Lower lobe of right lung (tissue), 2 donors: ENCODE results near the gene SEMA5A. TPM values are rescaled to one million over a fixed set of nuclear protein-coding genes. Genes with fewer than 3 reads are reported as not detected.

Experiments used
- ATAC-seq, 2 donors: fragments of 200-7000 bp; cut with Tn5 transposase; one replicate each; pipeline ENCODE4 v1.9.1; 2020 to 2022; ENCODE audit warnings: mild to moderate bottlenecking in 2 of 2, moderate library complexity in 2 of 2
- DNase-seq: peaks from one replicate; pipeline ENCODE4 v3.0.0-alpha.2; 2020
- H3K27ac ChIP-seq: fragments of 200-600 bp; one replicate; pipeline ENCODE4 v1.8.0; 2022
- H3K27me3 ChIP-seq: fragments of 200-600 bp; one replicate; pipeline ENCODE4 v1.8.0; 2022; ENCODE audit warnings: low read depth
- H3K36me3 ChIP-seq: fragments of 200-600 bp; one replicate; pipeline ENCODE4 v1.8.0; 2022; ENCODE audit warnings: mild to moderate bottlenecking
- H3K4me1 ChIP-seq: fragments of 200-600 bp; one replicate; pipeline ENCODE4 v1.8.0; 2022
- H3K4me3 ChIP-seq: fragments of 200-600 bp; one replicate; pipeline ENCODE4 v1.8.0; 2022; ENCODE audit warnings: mild to moderate bottlenecking
- H3K9me3 ChIP-seq: fragments of 200-600 bp; one replicate; pipeline ENCODE4 v1.8.0; 2022
- intact Hi-C: fragments of 100-400 bp; cut with DNase I; formaldehyde crosslinking; loops from one replicate; pipeline ENCODE4 v1.11.0; 2022
- total RNA-seq: library from RNA; stranded (reverse); fragmentation: NEBNext Ultra II Directional; extraction: Animal tissue kit (Norgen Biotek cat#: 25700); gene quantifications from one replicate; pipeline ENCODE4 v1.2.1, GENCODE V29; 2021
- TF ChIP-seq, protein P1 (sequence below): fragments of 200-600 bp; IDR thresholded peaks from one replicate; pipeline ENCODE4 v1.8.0; 2022; ENCODE audit warnings: antibody characterized with exemption, mild to moderate bottlenecking
- donor health status: DM: no; HTN: yes; CAD: no; lungs with severe emphysema.

The SEMA5A gene
- total RNA-seq, 1 donor from 2014 or later: 29.3 TPM

- no peaks in the 10 kb centered on the region for H3K36me3 ChIP-seq
- no peaks in the 10 kb centered on the region for H3K9me3 ChIP-seq
- intact Hi-C loops: no loop called here
- H3K4me1 ChIP-seq: no peaks in the 10 kb centered on the region
- no peak for DNase-seq
- no peak overlapping the region for H3K4me3 ChIP-seq
- no peak for ATAC-seq
- TF ChIP-seq, protein P1, sequence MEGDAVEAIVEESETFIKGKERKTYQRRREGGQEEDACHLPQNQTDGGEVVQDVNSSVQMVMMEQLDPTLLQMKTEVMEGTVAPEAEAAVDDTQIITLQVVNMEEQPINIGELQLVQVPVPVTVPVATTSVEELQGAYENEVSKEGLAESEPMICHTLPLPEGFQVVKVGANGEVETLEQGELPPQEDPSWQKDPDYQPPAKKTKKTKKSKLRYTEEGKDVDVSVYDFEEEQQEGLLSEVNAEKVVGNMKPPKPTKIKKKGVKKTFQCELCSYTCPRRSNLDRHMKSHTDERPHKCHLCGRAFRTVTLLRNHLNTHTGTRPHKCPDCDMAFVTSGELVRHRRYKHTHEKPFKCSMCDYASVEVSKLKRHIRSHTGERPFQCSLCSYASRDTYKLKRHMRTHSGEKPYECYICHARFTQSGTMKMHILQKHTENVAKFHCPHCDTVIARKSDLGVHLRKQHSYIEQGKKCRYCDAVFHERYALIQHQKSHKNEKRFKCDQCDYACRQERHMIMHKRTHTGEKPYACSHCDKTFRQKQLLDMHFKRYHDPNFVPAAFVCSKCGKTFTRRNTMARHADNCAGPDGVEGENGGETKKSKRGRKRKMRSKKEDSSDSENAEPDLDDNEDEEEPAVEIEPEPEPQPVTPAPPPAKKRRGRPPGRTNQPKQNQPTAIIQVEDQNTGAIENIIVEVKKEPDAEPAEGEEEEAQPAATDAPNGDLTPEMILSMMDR: no peak
- no peak overlapping the region for H3K27ac ChIP-seq
- no peaks in the 10 kb centered on the region for H3K27me3 ChIP-seq
Measured at GRCh38 chr5:9338796-9339195, 207.1 kb downstream of the SEMA5A start.

DNA sequence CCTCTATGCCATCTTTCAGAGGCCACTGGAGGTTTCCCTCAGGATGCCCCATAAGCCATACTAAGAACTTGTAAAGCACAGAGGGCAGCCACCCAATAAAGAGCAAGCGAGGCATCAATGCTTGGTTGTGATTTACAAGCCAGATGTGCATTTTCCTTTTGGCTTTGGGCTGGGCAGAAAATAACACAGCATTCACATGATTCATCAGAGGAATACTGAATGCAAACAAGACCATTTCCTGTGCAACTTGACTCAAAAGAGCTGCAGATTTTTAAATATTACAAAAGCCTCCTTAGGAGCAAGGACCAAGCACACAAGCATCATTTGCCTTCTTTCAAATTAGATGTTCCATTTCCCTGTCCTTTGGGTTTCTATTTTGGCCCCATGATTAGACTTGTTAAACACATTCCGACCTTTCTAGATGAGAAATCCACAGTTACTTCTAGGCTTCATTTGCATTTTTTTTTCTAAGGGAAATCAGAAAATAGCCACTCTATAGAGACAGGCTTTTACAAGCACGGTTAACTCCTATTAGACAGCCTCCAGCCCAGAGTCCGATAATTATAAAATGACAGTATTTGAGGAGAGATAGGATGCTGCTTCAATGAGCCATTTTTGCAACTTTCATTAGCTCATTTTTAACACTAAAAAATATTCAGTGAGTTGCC, 207.8 kb downstream of the SEMA5A start:
- no peaks in the 10 kb centered on the region for H3K36me3 ChIP-seq
- H3K27me3 ChIP-seq: no peaks in the 10 kb centered on the region
- no peak overlapping the region for H3K4me3 ChIP-seq
- no peaks in the 10 kb centered on the region for H3K9me3 ChIP-seq
- intact Hi-C loops: no loop called here
- ATAC-seq: no peak
- TF ChIP-seq, protein P1: no peak
- no peak for DNase-seq
- H3K27ac ChIP-seq: no peak overlapping the region
- no peaks in the 10 kb centered on the region for H3K4me1 ChIP-seq

GRCh38 chr5:9335754-9336495, 209.9 kb downstream of the SEMA5A start:
- no peaks in the 10 kb centered on the region for H3K36me3 ChIP-seq
- H3K27ac ChIP-seq: no peak overlapping the region
- no peak for ATAC-seq
- intact Hi-C loops: no loop called here
- H3K9me3 ChIP-seq: no peaks in the 10 kb centered on the region
- H3K27me3 ChIP-seq: no peaks in the 10 kb centered on the region
- no peaks in the 10 kb centered on the region for H3K4me1 ChIP-seq
- TF ChIP-seq, protein P1: no peak
- no peak overlapping the region for H3K4me3 ChIP-seq
- DNase-seq: no peak

DNA sequence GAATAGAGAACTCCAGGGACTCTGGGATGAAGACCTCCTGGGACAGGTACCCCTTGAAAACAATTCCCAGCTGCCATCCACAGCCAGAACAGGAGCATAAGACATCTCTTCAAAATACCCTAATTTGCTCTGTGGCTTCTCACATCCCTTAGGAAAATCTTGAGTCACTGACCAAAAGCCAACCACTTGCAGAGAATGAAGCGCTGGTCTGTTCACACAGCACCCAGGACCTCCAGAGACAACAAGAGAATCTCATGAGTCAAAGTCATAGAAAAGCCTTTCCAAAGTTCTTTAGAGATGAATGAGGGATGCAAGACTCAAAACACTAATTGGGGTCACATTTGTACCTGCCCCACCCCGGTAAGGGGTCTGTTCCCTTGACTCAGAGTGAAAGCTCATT, 210.6 kb downstream of the SEMA5A start:
- Histone ChIP-seq H3K9me3 (no peaks in the 10 kb centered on the region), H3K36me3 (no peaks in the 10 kb centered on the region), H3K27ac (no peak overlapping the region), H3K4me3 (no peak overlapping the region), H3K27me3 (no peaks in the 10 kb centered on the region), H3K4me1 (no peaks in the 10 kb centered on the region)
- ATAC-seq: no peak
- no peak for DNase-seq
- TF ChIP-seq, protein P1: no peak
- intact Hi-C loops: no loop called here

DNA sequence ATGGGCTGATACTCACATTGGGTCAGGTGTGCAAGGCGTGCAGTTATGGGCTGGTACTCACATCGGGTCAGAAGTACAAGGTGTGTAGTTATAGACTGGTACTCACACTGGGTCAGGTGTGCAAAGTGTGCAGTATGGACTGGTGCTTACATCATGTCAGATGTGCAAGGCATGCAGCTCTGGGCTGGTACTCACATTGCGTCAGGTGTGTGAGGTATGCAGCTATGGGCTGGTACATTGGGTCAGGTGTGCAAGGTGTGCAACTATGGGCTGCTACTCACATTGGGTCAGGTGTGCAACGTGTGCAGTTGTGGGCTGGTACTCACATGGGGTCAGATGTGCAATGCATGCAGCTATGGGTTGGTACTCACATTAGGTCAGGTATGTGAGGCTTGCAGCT, 213.8 kb downstream of the SEMA5A start:
- no peak overlapping the region for H3K4me3 ChIP-seq
- no peaks in the 10 kb centered on the region for H3K36me3 ChIP-seq
- H3K4me1 ChIP-seq: no peaks in the 10 kb centered on the region
- ATAC-seq (no peak), DNase-seq (no peak)
- H3K9me3 ChIP-seq: no peaks in the 10 kb centered on the region
- H3K27me3 ChIP-seq: no peaks in the 10 kb centered on the region
- intact Hi-C loops: no loop called here
- TF ChIP-seq, protein P1: no peak
- no peak overlapping the region for H3K27ac ChIP-seq
